ENCODE data around the gene NPAS2.

GRCh38 chr2:100964681-100965169 lies 144.8 kb downstream of the NPAS2 start:
- TF ChIP-seq USF2 (IDR thresholded peaks at IDR 0.05; ENCODE audit: borderline replicate concordance, low read depth, low read length) (no peak), REST (IDR thresholded peaks at IDR 0.05; ENCODE audit: low read depth, low read length) (no peak)

Measured in SK-N-SH (cell line).